ENCODE data around the gene VWA5B1. TPM values are rescaled to one million over a fixed set of nuclear protein-coding genes. Genes with fewer than 3 reads are reported as not detected.

Gene VWA5B1
- total and polyA plus RNA-seq, 2 donors (not counting 3 experiments of a cell fraction or from before 2014, with no cell fraction given) = not detected

- no peak for DNase-seq (ENCODE audit: low read depth, low spot score)
- Histone ChIP-seq H3K79me2 (ENCODE audit: control insufficient read depth, insufficient read depth, low read length) (no peaks in the 10 kb centered on the region), H3K4me3 (replicated peaks in 1 of 3; ENCODE audit: insufficient read depth in 1 of 3, low read depth in 1 of 3, low read length in 3 of 3) (no peak overlapping the region), H2AFZ (ENCODE audit: low read depth, low read length) (no peak overlapping the region), H3K9me3 (replicated peaks; ENCODE audit: control insufficient read depth, insufficient read depth, low read length) (no peaks in the 10 kb centered on the region), H4K20me1 (replicated peaks; ENCODE audit: control insufficient read depth, extremely low read depth, insufficient read depth, low read length) (no peaks in the 10 kb centered on the region), H3K9me1 (replicated peaks; ENCODE audit: control insufficient read depth, extremely low read depth, insufficient read depth, low read length) (no peaks in the 10 kb centered on the region), H3K4me2 (ENCODE audit: insufficient read depth, low read length) (no peak overlapping the region), H3K9ac (replicated peaks; ENCODE audit: extremely low read depth, insufficient read depth, low read length) (no peak overlapping the region), H3K4me1 (ENCODE audit: control insufficient read depth, extremely low read depth, insufficient read depth, low read length) (no peaks in the 10 kb centered on the region), H3K27me3 (ENCODE audit: control insufficient read depth in 2 of 2, insufficient read depth in 2 of 2, low read length in 2 of 2) (peaks cover 3% of the 10 kb centered on the region in 2 experiments), H3K36me3 (ENCODE audit: control insufficient read depth in 2 of 2, extremely low read depth in 1 of 2, insufficient read depth in 2 of 2, low read length in 2 of 2) (no peaks in the 10 kb centered on the region), H3K27ac (ENCODE audit: insufficient read depth, low read depth, low read length) (no peak overlapping the region)
- CTCF ChIA-PET = no interaction called here
- BruUV-seq (replicated peaks) = no TSS peak
- POLR2A ChIA-PET = no interaction called here
- FAIRE-seq = no peak
- dilution Hi-C loops (cut with MboI; ENCODE audit: extremely low pct_ligation_motif_present, low sequenced_read_pairs) (no loop called here), intact Hi-C loops (cut with micrococcal nuclease) (no loop called here)
- TF ChIP-seq GATA2 (IDR thresholded peaks at IDR 0.05; ENCODE audit: insufficient read depth, insufficient read length, low read depth, low read length) (no peak), CTCF (IDR thresholded peaks at IDR 0.05; ENCODE audit: extremely low read depth in 1 of 2, insufficient read depth in 1 of 2, low read depth in 1 of 2, low read length in 2 of 2) (no peak), MAX (IDR thresholded peaks at IDR 0.05; ENCODE audit: insufficient read depth, insufficient read length) (no peak), MYC (IDR thresholded peaks at IDR 0.05; ENCODE audit: low read depth, low read length) (no peak), FOS (IDR thresholded peaks at IDR 0.05; ENCODE audit: borderline replicate concordance, insufficient read depth, low read length) (no peak), JUN (IDR thresholded peaks at IDR 0.05; ENCODE audit: borderline replicate concordance, insufficient read depth, insufficient read length, low read depth) (no peak), POLR2A (IDR thresholded peaks at IDR 0.05; ENCODE audit: low read depth, low read length) (no peak), POLR2AphosphoS5 (IDR thresholded peaks at IDR 0.05; ENCODE audit: insufficient read depth, low read depth, low read length) (no peak), EZH2 (IDR thresholded peaks at IDR 0.05; ENCODE audit: borderline replicate concordance, low read depth, low read length, severe bottlenecking) (no peak)
Observed at GRCh38 chr1:20398744-20399143, 108.1 kb downstream of the VWA5B1 start.
